K562 (cell line): ENCODE measurements around the gene SFXN5. TPM values are rescaled to one million over a fixed set of nuclear protein-coding genes. Genes with fewer than 3 reads are reported as not detected.

Experiments
- ATAC-seq: fragments of 200-7000 bp; cut with Tn5 transposase; 3 replicates; pipeline ENCODE4 v1.9.1; 2020; ENCODE audit warnings: moderate library complexity
- BruUV-seq: library from RNA; stranded (reverse); fragments of 400-500 nt; replicated peaks from 2 replicates; lab custom pipeline; 2021; lab: Mats Ljungman, UMichigan
- CTCF ChIA-PET: fragments of 300-600 bp; formaldehyde crosslinking; extraction: SDS; loops from one replicate; lab custom pipeline; 2021; ENCODE audit warnings: low intra/inter-chr PET ratio; lab: Yijun Ruan, JAX
- POLR2A ChIA-PET: fragments of 300-600, 350-650 bp; sonication (Branson Sonifier 250); formaldehyde crosslinking; extraction: SDS; loops from one replicate; lab custom pipeline; 2021; ENCODE audit warnings: antibody characterized with exemption, inconsistent platforms; lab: Yijun Ruan, JAX
- DNase-seq, 4 experiments: peaks; one replicate each; pipeline versions ENCODE4 v3.0.0 to v3.0.0-alpha.2; 2011 to 2018; ENCODE audit warnings: low spot score in 3 of 4, mixed read lengths in 3 of 4; ENCODE audit errors: extremely low read depth in 1 of 4
- FAIRE-seq: peaks from 2 replicates; lab custom pipeline; 2011; peaks lifted over from hg19 to GRCh38; lab: Jason Lieb, UNC
- H2AFZ ChIP-seq: 2 replicates; pipeline ENCODE4 v1.6.0; 2011; ENCODE audit warnings: low read depth, low read length, control low read depth, inconsistent platforms
- H3K27ac ChIP-seq: fragments of 200-600 bp; 3 replicates; pipeline ENCODE4 v1.8.0; 2011; ENCODE audit warnings: low read depth, mild to moderate bottlenecking, control low read depth, inconsistent platforms, low read length, moderate library complexity, mixed read lengths; ENCODE audit errors: extremely low read depth
- H3K27me3 ChIP-seq, 2 experiments: fragments of 300-600 bp in 1 of 2; 2 replicates in 1 of 2; 3 replicates in 1 of 2; pipeline versions ENCODE4 v1.6.0 to v1.8.0; 2011; ENCODE audit warnings: inconsistent platforms in 2 of 2, low read length in 2 of 2, mild to moderate bottlenecking in 1 of 2, mixed read lengths in 1 of 2, moderate library complexity in 1 of 2; ENCODE audit not compliant: control insufficient read depth in 2 of 2, insufficient read depth in 2 of 2
- H3K36me3 ChIP-seq: fragments of 300-600 bp; 3 replicates; pipeline ENCODE4 v1.8.0; 2011; ENCODE audit warnings: mild to moderate bottlenecking, low read length, inconsistent platforms; ENCODE audit not compliant: control insufficient read depth, insufficient read depth
- H3K4me1 ChIP-seq, 2 experiments: fragments of 200-600 bp in 1 of 2; replicated peaks in 1 of 2; 2 replicates in 1 of 2; 3 replicates in 1 of 2; pipeline versions ENCODE4 v1.5.1 to v1.8.0; 2011; ENCODE audit warnings: inconsistent platforms in 2 of 2, low read length in 2 of 2, mild to moderate bottlenecking in 1 of 2, mixed read lengths in 1 of 2, moderate library complexity in 1 of 2; ENCODE audit not compliant: control insufficient read depth in 2 of 2, insufficient read depth in 2 of 2
- H3K4me2 ChIP-seq: 2 replicates; pipeline ENCODE4 v1.6.1; 2011; ENCODE audit warnings: low read length, control low read depth, inconsistent platforms, mixed read lengths; ENCODE audit not compliant: insufficient read depth
- H3K4me3 ChIP-seq: fragments of 200-600 bp; sonication (generic), shearing (Covaris generic); 2 replicates; pipeline ENCODE4 v1.5.1; 2016; ENCODE audit warnings: control low read depth, inconsistent platforms
- H3K79me2 ChIP-seq: fragments of 200-600 bp; 3 replicates; pipeline ENCODE4 v1.8.0; 2011; ENCODE audit warnings: low read length, inconsistent platforms; ENCODE audit not compliant: control insufficient read depth, insufficient read depth
- H3K9ac ChIP-seq, 2 experiments: 2 replicates each; pipeline versions ENCODE4 v1.6.0 to v1.6.1; 2011; ENCODE audit warnings: low read depth in 2 of 2, low read length in 2 of 2, control low read depth in 1 of 2, inconsistent platforms in 1 of 2, mild to moderate bottlenecking in 1 of 2, mixed read lengths in 1 of 2; ENCODE audit not compliant: insufficient read depth in 1 of 2
- H3K9me1 ChIP-seq: one replicate; pipeline ENCODE4 v1.6.0; 2011; ENCODE audit warnings: inconsistent platforms, mild to moderate bottlenecking, low read length, moderate library complexity; ENCODE audit not compliant: control insufficient read depth, insufficient read depth
- H3K9me3 ChIP-seq: replicated peaks from 2 replicates; pipeline ENCODE4 v1.5.1; 2011; ENCODE audit warnings: low read depth, low read length, inconsistent platforms; ENCODE audit not compliant: control insufficient read depth, insufficient read depth
- H4K20me1 ChIP-seq: replicated peaks from 2 replicates; pipeline ENCODE4 v1.6.1; 2011; ENCODE audit warnings: low read length, inconsistent platforms, mixed read lengths; ENCODE audit not compliant: control insufficient read depth, insufficient read depth
- BRD9 ChIP-seq: fragments of 450-650 bp; IDR thresholded peaks from 2 replicates; pipeline ENCODE4 v1.6.1; 2018; ENCODE audit warnings: low read depth; ENCODE audit not compliant: partially characterized antibody
- CBX5 ChIP-seq: IDR thresholded peaks from 2 replicates; pipeline ENCODE4 v1.6.1; 2014; ENCODE audit warnings: low read depth, borderline replicate concordance
- CCAR2 ChIP-seq: fragments of 200-400 bp; formaldehyde crosslinking; IDR thresholded peaks from 2 replicates; pipeline ENCODE4 v1.6.1; 2017; ENCODE audit warnings: mild to moderate bottlenecking, low read depth, low read length
- HDAC6 ChIP-seq: IDR thresholded peaks from 2 replicates; pipeline ENCODE4 v1.6.1; 2012; ENCODE audit warnings: low read depth, mild to moderate bottlenecking, control low read depth, inconsistent platforms, low read length, moderate library complexity
- PML ChIP-seq: IDR thresholded peaks from 2 replicates; pipeline ENCODE4 v1.6.1; 2012; ENCODE audit warnings: low read length, inconsistent platforms
- TAL1 ChIP-seq: fragments of 450-650 bp; IDR thresholded peaks from 2 replicates; pipeline ENCODE4 v1.6.1; 2016; ENCODE audit warnings: mild to moderate bottlenecking
- TARDBP ChIP-seq: fragments of 450-650 bp; IDR thresholded peaks from 2 replicates; pipeline ENCODE4 v1.6.1; 2016
- TSC22D4 ChIP-seq: fragments of 450-650 bp; IDR thresholded peaks from 2 replicates; pipeline ENCODE4 v1.6.1; 2016; ENCODE audit warnings: missing genetic modification characterization, missing biosample characterization, control low read depth
- ZBTB17 ChIP-seq: fragments of 450-650 bp; formaldehyde crosslinking; IDR thresholded peaks from 2 replicates; pipeline ENCODE4 v1.4.0; 2020; ENCODE audit warnings: mild to moderate bottlenecking
- ZKSCAN1 ChIP-seq: fragments of 150-350 bp; IDR thresholded peaks from 2 replicates; pipeline ENCODE4 v1.6.1; 2016; ENCODE audit warnings: low read depth, low read length
- WGBS: fragments of 100-300 bp; shearing (Covaris generic); methylation state at CpG from one replicate; pipeline ENCODE4 v1.1.6; 2016; ENCODE audit warnings: low coverage, mixed read lengths; ENCODE audit not compliant: insufficient coverage; ENCODE audit errors: missing lambda C conversion rate; 5-methylcytosine and 5-hydroxymethylcytosine counted together
- in situ Hi-C: fragments of 300-500 bp; cut with MboI; formaldehyde crosslinking; loops from 4 replicates; pipeline ENCODE4 v1.15.0; 2018; ENCODE audit warnings: inconsistent platforms, mixed read lengths
- intact Hi-C: fragments of 100-400 bp; cut with micrococcal nuclease; formaldehyde crosslinking; loops from 2 replicates; pipeline ENCODE4 v1.14.2; 2022
- polyA plus RNA-seq, 8 experiments: library from polyadenylated mRNA; depleted of rRNA in 4 of 8; stranded (reverse) in 5 of 8; unstranded in 3 of 8; fragments of >200 nt; fragmentation: Nextera tagmentation in 2 of 8; fragmentation: Illumina TruSeq in 1 of 8; extraction: Ambion mirVana in 2 of 8; extraction: Trizol in 1 of 8; gene quantifications; 2 replicates each; pipeline versions ENCODE4 v1.2.1 to v1.2.3, GENCODE V29; 2011 to 2014; ENCODE audit warnings: inconsistent platforms in 1 of 8, missing spikeins in 1 of 8
- total RNA-seq, 7 experiments: library from RNA; depleted of rRNA in 6 of 7; stranded (reverse); fragments of >200 nt in 6 of 7; fragmentation: Illumina TruSeq in 2 of 7; extraction: Trizol in 2 of 7; gene quantifications; 2 replicates each; pipeline versions ENCODE4 v1.2.1 to v1.2.3, GENCODE V29; 2011 to 2021; ENCODE audit warnings: low replicate concordance in 1 of 7

Gene SFXN5
- total and polyA plus RNA-seq, 9 of the 15 experiments (the other 6 are each of a cell fraction or from before 2014, with no cell fraction given), result 8.3 to 22.6 (median 16.0) TPM

DNA sequence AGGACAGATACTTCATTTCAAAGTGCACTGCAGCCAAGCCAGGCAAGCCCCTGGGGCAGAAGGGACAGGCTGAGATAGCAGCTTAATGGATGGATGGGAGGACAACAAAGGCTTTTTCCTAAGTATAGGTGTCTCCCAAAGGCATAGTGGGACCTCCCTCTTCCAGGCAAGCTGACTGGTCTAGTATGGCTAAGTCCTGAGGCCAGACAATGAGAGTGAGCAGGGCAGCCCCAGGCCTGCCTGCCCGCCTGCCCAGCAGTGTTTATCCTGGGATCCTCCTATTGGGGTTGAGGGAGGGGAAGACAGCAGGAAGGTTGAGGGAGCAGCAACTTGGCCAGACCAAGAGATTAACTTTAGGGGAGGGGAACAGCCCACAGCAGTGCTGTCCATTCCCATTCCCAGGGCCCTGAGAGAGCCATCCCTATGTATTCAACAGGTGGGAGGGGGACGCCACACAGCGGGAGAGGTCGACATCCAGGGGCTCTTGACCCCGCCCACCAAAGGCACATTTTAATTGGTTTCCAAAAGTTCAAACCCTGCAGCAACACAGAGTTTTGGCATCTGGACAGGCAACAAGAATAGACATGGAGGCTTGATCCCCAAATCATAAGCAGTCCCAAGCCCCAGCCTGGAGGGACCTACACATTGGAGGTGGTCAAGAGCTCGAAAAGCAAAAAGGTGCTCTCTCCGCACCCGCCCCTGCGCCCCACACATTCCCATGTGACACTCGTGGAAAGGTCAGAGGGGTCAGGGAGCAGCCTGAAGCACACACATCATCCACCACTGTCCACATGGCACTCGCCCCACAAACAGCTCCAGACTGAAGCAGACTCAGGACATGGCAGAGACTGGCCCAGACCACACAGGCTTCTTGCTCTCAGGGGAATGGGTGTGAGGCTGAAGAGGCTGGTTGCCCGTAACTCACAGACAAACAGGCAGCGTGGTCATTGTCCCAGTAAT is 2.9 kb upstream of the SFXN5 start:
- in situ Hi-C loops (no loop called here), intact Hi-C loops (loop anchor here (5.0 kb wide), 1 partner anchor 182 kb away; no protein-coding TSS in a partner anchor)
- H3K36me3 ChIP-seq, result no peaks in the 10 kb centered on the region; the same call in 2 of the 3 replicates
- peaks cover 15% of the 10 kb centered on the region for H4K20me1 ChIP-seq
- TF ChIP-seq CCAR2, result no peak
- TF ChIP-seq ZBTB17 (CRISPR knock-in tag), result no peak
- no peak for TF ChIP-seq CBX5
- no peak for TF ChIP-seq ZKSCAN1
- TF ChIP-seq TSC22D4 (tag), result no peak
- TF ChIP-seq TARDBP, result no peak
- TF ChIP-seq HDAC6, result no peak
- no peak for TF ChIP-seq BRD9
- TF ChIP-seq PML, result no peak
- no peak for TF ChIP-seq TAL1
- ChIA-PET CTCF (interaction anchor here (0.6 kb wide), 1 partner anchor 101 kb away, joined by 3 read pairs; no protein-coding TSS in a partner anchor), POLR2A (interaction anchor here (0.6 to 1.0 kb wide), 2 partner anchors 11 to 103 kb away, joined by 3 read pairs; no protein-coding TSS in a partner anchor)
- peaks cover 18% of the 10 kb centered on the region for H3K79me2 ChIP-seq
- H3K9ac ChIP-seq, result no peak overlapping the region; a peak in 1 of 4 replicates
- H3K9me3 ChIP-seq, result no peaks in the 10 kb centered on the region
- H3K4me3 ChIP-seq, result no peak overlapping the region
- no peak overlapping the region for H2AFZ ChIP-seq
- FAIRE-seq, result no peak
- no peak for ATAC-seq
- DNase-seq, result no peak
- 63% methylated on average over 13 of the region's 13 CpGs for WGBS
- no TSS peak for BruUV-seq
- H3K27ac ChIP-seq, result no peak overlapping the region
- H3K4me2 ChIP-seq, result no peak overlapping the region
- peaks cover 0 to 5% of the 10 kb centered on the region in 2 experiments; a peak in 2 of 5 replicates for H3K27me3 ChIP-seq
- peaks cover 0 to 27% of the 10 kb centered on the region in 2 experiments; a peak in 4 of 5 replicates for H3K4me1 ChIP-seq
- H3K9me1 ChIP-seq, result no peaks in the 10 kb centered on the region
